Measurements from ENCODE around the gene DGKZ.

The DGKZ gene

GRCh38 chr11:46373787-46374740 is 26.8 kb downstream of the DGKZ start:
- Histone ChIP-seq H3K4me1 (ENCODE audit: insufficient read depth, insufficient read length) (peaks cover 21% of the 10 kb centered on the region), H3K27me3 (ENCODE audit: insufficient read depth, insufficient read length) (no peaks in the 10 kb centered on the region), H3K9ac (ENCODE audit: insufficient read length, low read depth) (peak overlapping the region; percentile 36), H3K36me3 (ENCODE audit: insufficient read depth, insufficient read length, low read length) (peaks cover 90% of the 10 kb centered on the region), H3K4me3 (ENCODE audit: insufficient read length, low read depth) (no peak overlapping the region), H3K9me3 (ENCODE audit: insufficient read depth, low read length) (no peaks in the 10 kb centered on the region)
- DNase-seq (ENCODE audit: low read depth, low spot score), result no peak
- no peak for TF ChIP-seq SUZ12 (IDR thresholded peaks at IDR 0.05; ENCODE audit: extremely low read depth, insufficient read depth, insufficient read length)
- no peak for TF ChIP-seq YY1 (IDR thresholded peaks at IDR 0.05; ENCODE audit: insufficient read depth, insufficient read length)
- no peak for TF ChIP-seq ZNF274 (IDR thresholded peaks at IDR 0.05; ENCODE audit: low read depth, low read length)

- DNase-seq (ENCODE audit: low read depth, low spot score), result no peak
- Histone ChIP-seq H3K9ac (ENCODE audit: insufficient read length, low read depth) (no peak overlapping the region), H3K9me3 (ENCODE audit: insufficient read depth, low read length) (no peaks in the 10 kb centered on the region), H3K4me3 (ENCODE audit: insufficient read length, low read depth) (no peak overlapping the region), H3K36me3 (ENCODE audit: insufficient read depth, insufficient read length, low read length) (peaks cover 90% of the 10 kb centered on the region), H3K4me1 (ENCODE audit: insufficient read depth, insufficient read length) (peaks cover 21% of the 10 kb centered on the region), H3K27me3 (ENCODE audit: insufficient read depth, insufficient read length) (no peaks in the 10 kb centered on the region)
- TF ChIP-seq ZNF274 (IDR thresholded peaks at IDR 0.05; ENCODE audit: low read depth, low read length) (no peak), SUZ12 (IDR thresholded peaks at IDR 0.05; ENCODE audit: extremely low read depth, insufficient read depth, insufficient read length) (no peak), YY1 (IDR thresholded peaks at IDR 0.05; ENCODE audit: insufficient read depth, insufficient read length) (no peak)
Measured at GRCh38 chr11:46374815-46375214, 27.6 kb downstream of the DGKZ start.

- TF ChIP-seq ZNF274 (IDR thresholded peaks at IDR 0.05; ENCODE audit: low read depth, low read length) (no peak), YY1 (IDR thresholded peaks at IDR 0.05; ENCODE audit: insufficient read depth, insufficient read length) (no peak), SUZ12 (IDR thresholded peaks at IDR 0.05; ENCODE audit: extremely low read depth, insufficient read depth, insufficient read length) (no peak)
- no peak for DNase-seq (ENCODE audit: low read depth, low spot score)
- H3K4me3 ChIP-seq (ENCODE audit: insufficient read length, low read depth), result no peak overlapping the region
- H3K4me1 ChIP-seq (ENCODE audit: insufficient read depth, insufficient read length), result peaks cover 15% of the 10 kb centered on the region
- peaks cover 83% of the 10 kb centered on the region for H3K36me3 ChIP-seq (ENCODE audit: insufficient read depth, insufficient read length, low read length)
- no peaks in the 10 kb centered on the region for H3K9me3 ChIP-seq (ENCODE audit: insufficient read depth, low read length)
- no peaks in the 10 kb centered on the region for H3K27me3 ChIP-seq (ENCODE audit: insufficient read depth, insufficient read length)
- H3K9ac ChIP-seq (ENCODE audit: insufficient read length, low read depth), result no peak overlapping the region
Measured at GRCh38 chr11:46375392-46376101, 28.3 kb downstream of the DGKZ start.

GRCh38 chr11:46376258-46377050 is 29.2 kb downstream of the DGKZ start:
- H3K4me1 ChIP-seq (ENCODE audit: insufficient read depth, insufficient read length), result peaks cover 15% of the 10 kb centered on the region
- no peak overlapping the region for H3K9ac ChIP-seq (ENCODE audit: insufficient read length, low read depth)
- no peaks in the 10 kb centered on the region for H3K9me3 ChIP-seq (ENCODE audit: insufficient read depth, low read length)
- H3K36me3 ChIP-seq (ENCODE audit: insufficient read depth, insufficient read length, low read length), result peaks cover 75% of the 10 kb centered on the region
- TF ChIP-seq YY1 (IDR thresholded peaks at IDR 0.05; ENCODE audit: insufficient read depth, insufficient read length) (no peak), ZNF274 (IDR thresholded peaks at IDR 0.05; ENCODE audit: low read depth, low read length) (no peak), SUZ12 (IDR thresholded peaks at IDR 0.05; ENCODE audit: extremely low read depth, insufficient read depth, insufficient read length) (no peak)
- DNase-seq (ENCODE audit: low read depth, low spot score), result no peak
- no peaks in the 10 kb centered on the region for H3K27me3 ChIP-seq (ENCODE audit: insufficient read depth, insufficient read length)
- H3K4me3 ChIP-seq (ENCODE audit: insufficient read length, low read depth), result no peak overlapping the region

- peaks cover 67% of the 10 kb centered on the region for H3K36me3 ChIP-seq (ENCODE audit: insufficient read depth, insufficient read length, low read length)
- no peaks in the 10 kb centered on the region for H3K27me3 ChIP-seq (ENCODE audit: insufficient read depth, insufficient read length)
- no peak for DNase-seq (ENCODE audit: low read depth, low spot score)
Measured at GRCh38 chr11:46377290-46377689, 30.0 kb downstream of the DGKZ start.

GRCh38 chr11:46377831-46378230 is 30.6 kb downstream of the DGKZ start:
- H3K4me1 ChIP-seq (ENCODE audit: insufficient read depth, insufficient read length), result peaks cover 13% of the 10 kb centered on the region
- H3K9ac ChIP-seq (ENCODE audit: insufficient read length, low read depth), result no peak overlapping the region
- TF ChIP-seq SUZ12 (IDR thresholded peaks at IDR 0.05; ENCODE audit: extremely low read depth, insufficient read depth, insufficient read length), result no peak
- TF ChIP-seq YY1 (IDR thresholded peaks at IDR 0.05; ENCODE audit: insufficient read depth, insufficient read length), result no peak
- no peak for TF ChIP-seq ZNF274 (IDR thresholded peaks at IDR 0.05; ENCODE audit: low read depth, low read length)
- no peaks in the 10 kb centered on the region for H3K27me3 ChIP-seq (ENCODE audit: insufficient read depth, insufficient read length)
- no peak for DNase-seq (ENCODE audit: low read depth, low spot score)
- no peak overlapping the region for H3K4me3 ChIP-seq (ENCODE audit: insufficient read length, low read depth)
- H3K9me3 ChIP-seq (ENCODE audit: insufficient read depth, low read length), result no peaks in the 10 kb centered on the region
- H3K36me3 ChIP-seq (ENCODE audit: insufficient read depth, insufficient read length, low read length), result peaks cover 66% of the 10 kb centered on the region

More at GRCh38 chr11:46377290-46377689, 30.0 kb downstream of the DGKZ start:
- TF ChIP-seq YY1 (IDR thresholded peaks at IDR 0.05; ENCODE audit: insufficient read depth, insufficient read length), result no peak
- no peak for TF ChIP-seq SUZ12 (IDR thresholded peaks at IDR 0.05; ENCODE audit: extremely low read depth, insufficient read depth, insufficient read length)
- no peak for TF ChIP-seq ZNF274 (IDR thresholded peaks at IDR 0.05; ENCODE audit: low read depth, low read length)
- Histone ChIP-seq H3K4me1 (ENCODE audit: insufficient read depth, insufficient read length) (peaks cover 15% of the 10 kb centered on the region), H3K9me3 (ENCODE audit: insufficient read depth, low read length) (no peaks in the 10 kb centered on the region), H3K9ac (ENCODE audit: insufficient read length, low read depth) (no peak overlapping the region), H3K4me3 (ENCODE audit: insufficient read length, low read depth) (no peak overlapping the region)

Data from NT2/D1 (cell line).